ENCODE data around the gene IMMP2L.

DNA sequence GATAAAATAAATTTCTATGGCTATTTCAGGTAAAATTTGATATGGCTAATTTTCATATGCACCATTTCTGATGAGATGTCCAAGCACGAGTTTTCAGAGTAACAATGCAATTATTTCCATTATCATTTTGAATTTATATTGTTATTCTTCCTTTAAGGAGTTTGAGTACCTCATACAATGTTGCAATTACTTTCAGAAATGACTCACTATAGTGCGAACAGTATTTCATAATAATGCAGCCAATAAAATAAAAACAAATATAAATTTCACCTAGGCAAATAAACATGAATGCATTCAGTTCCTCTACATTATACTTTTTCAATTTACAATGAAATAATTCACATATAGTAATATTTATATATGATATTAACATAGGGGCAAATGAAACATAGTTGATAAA lies 550.1 kb downstream of the IMMP2L start:
- TF ChIP-seq, protein P1, sequence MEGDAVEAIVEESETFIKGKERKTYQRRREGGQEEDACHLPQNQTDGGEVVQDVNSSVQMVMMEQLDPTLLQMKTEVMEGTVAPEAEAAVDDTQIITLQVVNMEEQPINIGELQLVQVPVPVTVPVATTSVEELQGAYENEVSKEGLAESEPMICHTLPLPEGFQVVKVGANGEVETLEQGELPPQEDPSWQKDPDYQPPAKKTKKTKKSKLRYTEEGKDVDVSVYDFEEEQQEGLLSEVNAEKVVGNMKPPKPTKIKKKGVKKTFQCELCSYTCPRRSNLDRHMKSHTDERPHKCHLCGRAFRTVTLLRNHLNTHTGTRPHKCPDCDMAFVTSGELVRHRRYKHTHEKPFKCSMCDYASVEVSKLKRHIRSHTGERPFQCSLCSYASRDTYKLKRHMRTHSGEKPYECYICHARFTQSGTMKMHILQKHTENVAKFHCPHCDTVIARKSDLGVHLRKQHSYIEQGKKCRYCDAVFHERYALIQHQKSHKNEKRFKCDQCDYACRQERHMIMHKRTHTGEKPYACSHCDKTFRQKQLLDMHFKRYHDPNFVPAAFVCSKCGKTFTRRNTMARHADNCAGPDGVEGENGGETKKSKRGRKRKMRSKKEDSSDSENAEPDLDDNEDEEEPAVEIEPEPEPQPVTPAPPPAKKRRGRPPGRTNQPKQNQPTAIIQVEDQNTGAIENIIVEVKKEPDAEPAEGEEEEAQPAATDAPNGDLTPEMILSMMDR (IDR thresholded peaks at IDR 0.05; ENCODE audit: borderline replicate concordance, extremely low read depth, low read length, poor library complexity, severe bottlenecking), result no peak
- TF ChIP-seq EZH2 (IDR thresholded peaks at IDR 0.05; ENCODE audit: borderline replicate concordance, low read depth, low read length, severe bottlenecking), result no peak
